Heart left ventricle (tissue), 16 donors: ENCODE results near the gene AIF1L. TPM values are rescaled to one million over a fixed set of nuclear protein-coding genes. Genes with fewer than 3 reads are reported as not detected.
A peak's percentile ranks its signal among the peaks of the same experiment; 100 is the strongest.

Experiments used
- ATAC-seq, 4 donors: fragments of 200-7000 bp; cut with Tn5 transposase; one replicate each; pipeline ENCODE4 v1.9.1; 2020 to 2022; ENCODE audit warnings: moderate library complexity in 4 of 4, mild to moderate bottlenecking in 3 of 4, moderate number of reproducible peaks in 1 of 4
- DNase-seq, 5 donors: peaks; one replicate each; pipeline ENCODE4 v3.0.0-alpha.2; 2020
- H3K27ac ChIP-seq, 12 donors: fragments of 200-600 bp; sonication (generic) in 4 of 12; one replicate each; pipeline versions ENCODE4 v1.5.0 to v1.8.0; 2016 to 2022; ENCODE audit warnings: mild to moderate bottlenecking in 2 of 12
- H3K27me3 ChIP-seq, 9 donors: fragments of 200-600 bp; sonication (generic) in 2 of 9; one replicate each; pipeline versions ENCODE4 v1.5.1 to v1.8.0; 2016 to 2022; ENCODE audit warnings: mild to moderate bottlenecking in 3 of 9
- H3K36me3 ChIP-seq, 9 donors: fragments of 200-600 bp; sonication (generic) in 2 of 9; one replicate each; pipeline versions ENCODE4 v1.5.0 to v1.8.0; 2018 to 2022; ENCODE audit warnings: mild to moderate bottlenecking in 2 of 9
- H3K4me1 ChIP-seq, 12 donors: fragments of 200-600 bp; sonication (generic) in 4 of 12; one replicate each; pipeline versions ENCODE4 v1.5.0 to v1.8.0; 2016 to 2022; ENCODE audit warnings: mild to moderate bottlenecking in 3 of 12
- H3K4me3 ChIP-seq, 12 donors: fragments of 200-600 bp; sonication (generic) in 4 of 12; one replicate each; pipeline versions ENCODE4 v1.5.0 to v1.8.0; 2017 to 2022; ENCODE audit warnings: mild to moderate bottlenecking in 9 of 12, moderate library complexity in 4 of 12
- H3K9me3 ChIP-seq, 12 donors: fragments of 200-600 bp; sonication (generic) in 4 of 12; one replicate each; pipeline versions ENCODE4 v1.5.0 to v1.8.0; 2016 to 2022; ENCODE audit warnings: mild to moderate bottlenecking in 1 of 12
- POLR2A ChIP-seq, 2 donors: fragments of 450-650 bp; IDR thresholded peaks; one replicate each; pipeline ENCODE4 v1.6.1; 2017; ENCODE audit warnings: antibody characterized with exemption in 2 of 2, mild to moderate bottlenecking in 2 of 2, moderate library complexity in 2 of 2
- WGBS, 4 donors: extraction: QIAGEN DNeasy Blood & Tissue Kit in 2 of 4; methylation state at CpG; one replicate each; pipeline versions ENCODE4 v1.1.5 to v1.1.7; 2013 to 2018; 5-methylcytosine and 5-hydroxymethylcytosine counted together
- intact Hi-C, 10 donors: fragments of 100-400 bp; cut with DNase I; formaldehyde crosslinking; loops; one replicate each; pipeline versions ENCODE4 v1.11.1 to v1.14.2; 2022
- polyA plus RNA-seq, 2 donors: library from polyadenylated mRNA; stranded (reverse); fragments of 200-250 nt; gene quantifications; one replicate each; pipeline ENCODE4 v1.2.3, GENCODE V29; 2013
- total RNA-seq, 9 donors: library from RNA; depleted of rRNA in 2 of 9; stranded (reverse); fragments of >200 nt in 2 of 9; fragmentation: NEBNext Ultra II Directional in 3 of 9; extraction: Animal tissue kit (Norgen Biotek cat#: 25700) in 3 of 9; gene quantifications; one replicate each; pipeline versions ENCODE4 v1.1.0 to v1.2.4, GENCODE V29; 2016 to 2023
- TF ChIP-seq, protein P1 (sequence below), 12 donors: fragments of 200-600 bp; sonication (generic) in 4 of 12; IDR thresholded peaks; one replicate each; pipeline versions ENCODE4 v1.5.0 to v1.8.0; 2018 to 2022; ENCODE audit warnings: antibody characterized with exemption in 12 of 12, mild to moderate bottlenecking in 5 of 12
- donor health status: ischemic (EF 13 %, LVEDD 7.1; RV severe dilation, severe dysfunction).
- donor health status: healthy with polysubstance abuse.
- donor health status: DM: no; HTN: yes; CAD: no.
- donor health status: DM: no; HTN: no; CAD: no.
- donor health status: ischemic (EF 25% LVEDD 6.9; RV normal size, moderate dysfunction).
- donor health status: ischemic (EF 25% LVEDD 5.7; RV mildly dilated, moderate dysfunction).
- donor health status: healthy.
- donor health status: DM: yes; HTN: yes; CAD: no.
- donor health status: ischemic (EF 35%, LVEDD 5.7; RV mildly dilated, moderate dysfunction).
- donor health status: nonischemic (EF 11% LVEDD 7.7; RV severe dilation, severe dysfunction).
- donor health status: DM: yes; HTN: yes; CAD: no.
- donor health status: PGD.
- donor health status: ischemic (EF 29% LVEDD 5.4; RV normal size, mild dysfunction).
- donor health status: nonischemic (EF 23%, LVEDD 6.1; RV moderate dilation, normal function).

Gene AIF1L
- total and polyA plus RNA-seq, 11 donors, result 12.1 to 93.8 (median 23.1) TPM

DNA sequence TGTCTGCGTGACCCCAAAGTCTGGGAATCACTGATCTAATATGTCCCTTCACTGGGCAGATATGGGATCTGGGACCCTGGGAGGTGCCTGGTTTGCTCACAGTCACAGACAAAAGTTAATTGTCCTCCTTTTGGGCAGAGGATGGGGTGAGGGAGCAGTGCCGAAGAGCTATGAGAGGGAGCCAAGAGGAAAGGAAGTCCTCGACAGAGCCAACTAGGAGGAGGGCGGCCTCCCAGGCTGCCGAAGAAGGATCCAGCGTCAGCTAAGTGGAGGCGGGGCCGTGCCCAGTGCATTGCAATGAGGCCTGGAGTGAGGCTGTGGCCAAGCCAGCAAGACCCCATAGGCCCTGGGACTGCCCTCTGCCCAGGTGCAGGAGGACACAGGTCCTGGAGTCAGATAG, 11.4 kb downstream of the AIF1L start:
- intact Hi-C loops, result no loop called here
- Histone ChIP-seq H3K27me3 (no peaks in the 10 kb centered on the region), H3K36me3 (peaks cover 0 to 6% (median 0%) of the 10 kb centered on the region in 9 donors), H3K9me3 (no peaks in the 10 kb centered on the region), H3K27ac (peak overlapping the region in 10 of 12 donors; percentile 24 to 82 (median 50)), H3K4me3 (no peak overlapping the region), H3K4me1 (peaks cover 0 to 43% (median 13%) of the 10 kb centered on the region in 12 donors)
- ATAC-seq, result peak; percentile 49 to 82 (median 65)
- peak in 1 of 5 donors; percentile 39 for DNase-seq
- WGBS, 4 donors, result 45 to 72% (median 62%) methylated on average over 8 of the region's 8 CpGs
- TF ChIP-seq, protein P1, sequence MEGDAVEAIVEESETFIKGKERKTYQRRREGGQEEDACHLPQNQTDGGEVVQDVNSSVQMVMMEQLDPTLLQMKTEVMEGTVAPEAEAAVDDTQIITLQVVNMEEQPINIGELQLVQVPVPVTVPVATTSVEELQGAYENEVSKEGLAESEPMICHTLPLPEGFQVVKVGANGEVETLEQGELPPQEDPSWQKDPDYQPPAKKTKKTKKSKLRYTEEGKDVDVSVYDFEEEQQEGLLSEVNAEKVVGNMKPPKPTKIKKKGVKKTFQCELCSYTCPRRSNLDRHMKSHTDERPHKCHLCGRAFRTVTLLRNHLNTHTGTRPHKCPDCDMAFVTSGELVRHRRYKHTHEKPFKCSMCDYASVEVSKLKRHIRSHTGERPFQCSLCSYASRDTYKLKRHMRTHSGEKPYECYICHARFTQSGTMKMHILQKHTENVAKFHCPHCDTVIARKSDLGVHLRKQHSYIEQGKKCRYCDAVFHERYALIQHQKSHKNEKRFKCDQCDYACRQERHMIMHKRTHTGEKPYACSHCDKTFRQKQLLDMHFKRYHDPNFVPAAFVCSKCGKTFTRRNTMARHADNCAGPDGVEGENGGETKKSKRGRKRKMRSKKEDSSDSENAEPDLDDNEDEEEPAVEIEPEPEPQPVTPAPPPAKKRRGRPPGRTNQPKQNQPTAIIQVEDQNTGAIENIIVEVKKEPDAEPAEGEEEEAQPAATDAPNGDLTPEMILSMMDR (IDR thresholded peaks at IDR 0.05), result no peak
- no peak for TF ChIP-seq POLR2A (IDR thresholded peaks at IDR 0.05)

DNA sequence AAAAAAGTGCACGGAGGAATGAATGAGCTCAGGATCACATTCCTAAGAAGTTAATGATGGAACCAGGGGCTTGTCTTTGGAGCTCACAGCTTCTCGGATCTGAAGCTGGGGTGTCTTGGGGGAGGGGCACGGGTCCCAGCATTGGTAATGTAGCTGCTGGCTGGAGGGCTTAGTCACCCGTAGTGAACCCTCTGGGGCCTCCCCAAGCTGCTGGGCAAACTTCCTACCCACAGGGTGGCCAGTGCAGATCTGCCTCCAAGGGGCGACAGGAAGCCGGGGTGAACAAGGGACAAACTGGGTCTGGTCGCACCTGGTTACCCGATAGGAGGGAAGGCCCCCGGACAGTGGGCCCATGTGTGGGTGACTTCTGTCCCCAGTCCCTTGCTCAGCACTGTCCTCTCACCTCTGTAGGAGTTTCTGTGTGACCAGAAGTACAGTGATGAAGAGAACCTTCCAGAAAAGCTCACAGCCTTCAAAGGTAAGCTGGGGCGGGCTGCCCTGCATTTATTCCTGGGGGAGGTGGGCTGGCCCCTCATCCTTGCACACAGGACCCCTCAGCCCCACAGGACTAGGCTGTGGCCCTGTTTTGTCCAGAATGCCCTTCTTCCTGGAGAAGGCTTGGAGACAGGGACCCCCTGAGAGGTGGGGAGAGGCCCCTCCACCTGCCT, 15.0 kb downstream of the AIF1L start:
- no peaks in the 10 kb centered on the region for H3K9me3 ChIP-seq
- no peak overlapping the region for H3K4me3 ChIP-seq
- intact Hi-C loops, result no loop called here
- peaks cover 0 to 35% (median 11%) of the 10 kb centered on the region in 12 donors for H3K4me1 ChIP-seq
- H3K36me3 ChIP-seq, result peaks cover 0 to 12% (median 0%) of the 10 kb centered on the region in 9 donors
- TF ChIP-seq, protein P1 (IDR thresholded peaks at IDR 0.05), result no peak
- no peak for TF ChIP-seq POLR2A (IDR thresholded peaks at IDR 0.05)
- WGBS, 4 donors, result 68 to 77% (median 71%) methylated on average over 10 of the region's 10 CpGs
- H3K27ac ChIP-seq, result peak overlapping the region in 1 of 12 donors; percentile 16
- no peak for DNase-seq
- H3K27me3 ChIP-seq, result no peaks in the 10 kb centered on the region
- no peak for ATAC-seq

DNA sequence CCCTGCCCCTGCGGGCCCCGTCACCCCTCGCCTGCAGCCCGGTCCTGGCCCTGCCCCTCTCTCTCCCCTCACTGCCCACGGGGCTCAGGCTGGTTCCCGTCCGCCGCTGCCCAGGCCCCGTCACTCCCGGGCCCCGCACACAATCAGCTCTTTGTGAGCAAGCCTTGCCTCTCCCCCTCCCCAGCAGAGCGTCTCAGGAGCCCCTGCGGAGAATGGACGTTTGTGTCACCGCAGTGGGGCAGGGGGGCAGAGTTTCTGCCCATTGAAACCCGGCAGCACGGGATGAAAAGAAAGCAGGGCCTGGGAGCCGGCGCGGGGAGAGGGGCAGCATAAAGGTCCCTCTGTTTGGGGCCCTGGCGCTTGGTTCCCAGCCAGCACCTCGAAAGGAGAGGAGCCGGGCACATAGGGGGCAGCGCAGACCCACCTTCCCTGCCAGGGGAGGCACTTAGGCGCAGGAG, 15.6 kb downstream of the AIF1L start:
- Histone ChIP-seq H3K36me3 (peaks cover 0 to 9% (median 0%) of the 10 kb centered on the region in 9 donors), H3K4me3 (no peak overlapping the region), H3K9me3 (no peaks in the 10 kb centered on the region), H3K4me1 (peaks cover 0 to 34% (median 9%) of the 10 kb centered on the region in 12 donors), H3K27me3 (no peaks in the 10 kb centered on the region), H3K27ac (peak overlapping the region in 2 of 12 donors; percentile 16 to 43)
- TF ChIP-seq, protein P1 (IDR thresholded peaks at IDR 0.05), result no peak
- TF ChIP-seq POLR2A (IDR thresholded peaks at IDR 0.05), result no peak
- 76 to 80% (median 78%) methylated on average over 23 to 25 of the region's 25 CpGs for WGBS, 4 donors
- no peak for ATAC-seq
- DNase-seq, result no peak
- intact Hi-C loops, result no loop called here

DNA sequence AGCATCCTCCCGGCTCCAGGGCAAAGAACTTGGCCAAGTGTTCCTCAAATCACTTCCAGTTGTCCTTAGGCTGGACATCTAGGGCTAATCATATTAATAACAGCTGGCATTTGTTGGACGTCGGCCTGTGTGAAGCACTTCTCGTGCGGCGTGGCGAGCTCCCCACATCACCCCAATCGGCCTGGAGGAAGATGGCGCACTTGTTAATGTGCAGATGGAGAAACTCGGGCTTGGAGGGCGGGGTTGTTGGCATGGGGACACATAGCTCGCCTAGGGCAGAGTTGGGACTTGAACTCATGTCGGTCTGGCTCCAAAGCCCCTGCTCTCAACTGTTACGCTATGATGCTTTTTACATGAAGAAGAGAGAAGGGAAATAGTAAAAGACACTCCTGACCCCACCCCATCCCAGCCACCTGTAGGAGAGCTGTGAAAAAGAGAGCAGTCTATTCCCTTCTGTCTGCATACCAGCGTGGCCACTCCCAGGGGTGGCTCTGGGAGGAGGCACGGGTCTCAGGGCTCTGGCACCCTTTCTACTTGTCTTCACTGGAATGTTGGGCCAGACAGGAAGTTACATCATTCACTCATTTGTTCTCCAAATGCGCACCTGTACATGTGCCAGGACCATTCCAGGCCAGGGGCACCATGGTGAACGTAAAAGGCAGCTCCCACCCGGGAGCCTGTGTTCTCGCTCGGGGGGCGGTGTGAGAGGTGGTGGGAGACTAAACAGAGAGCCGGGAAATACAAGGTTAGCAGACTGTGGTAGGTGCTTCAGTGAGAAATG, 16.2 kb downstream of the AIF1L start:
- peak overlapping the region in 3 of 12 donors; percentile 14 to 43 (median 16) for H3K27ac ChIP-seq
- H3K4me3 ChIP-seq, result no peak overlapping the region
- peaks cover 0 to 9% (median 0%) of the 10 kb centered on the region in 9 donors for H3K36me3 ChIP-seq
- no peaks in the 10 kb centered on the region for H3K9me3 ChIP-seq
- H3K4me1 ChIP-seq, result peaks cover 0 to 33% (median 8%) of the 10 kb centered on the region in 12 donors
- TF ChIP-seq, protein P1 (IDR thresholded peaks at IDR 0.05), result no peak
- no peak for TF ChIP-seq POLR2A (IDR thresholded peaks at IDR 0.05)
- intact Hi-C loops, result no loop called here
- WGBS, 4 donors, result 81 to 92% (median 88%) methylated on average over 21 to 23 of the region's 23 CpGs
- DNase-seq (no peak), ATAC-seq (no peak)
- no peaks in the 10 kb centered on the region for H3K27me3 ChIP-seq
